Fibroblast of skin of right quadriceps (primary cell): ENCODE data around the gene IL21.
"Not testable (repeated sequence)": the region's sequence is repeated elsewhere in the genome, so short reads cannot be mapped to it uniquely, and the experiment has no call there.

Experiments used
- DNase-seq: peaks from one replicate; pipeline ENCODE4 v3.0.0-alpha.2; 2013

IL21 gene

DNA sequence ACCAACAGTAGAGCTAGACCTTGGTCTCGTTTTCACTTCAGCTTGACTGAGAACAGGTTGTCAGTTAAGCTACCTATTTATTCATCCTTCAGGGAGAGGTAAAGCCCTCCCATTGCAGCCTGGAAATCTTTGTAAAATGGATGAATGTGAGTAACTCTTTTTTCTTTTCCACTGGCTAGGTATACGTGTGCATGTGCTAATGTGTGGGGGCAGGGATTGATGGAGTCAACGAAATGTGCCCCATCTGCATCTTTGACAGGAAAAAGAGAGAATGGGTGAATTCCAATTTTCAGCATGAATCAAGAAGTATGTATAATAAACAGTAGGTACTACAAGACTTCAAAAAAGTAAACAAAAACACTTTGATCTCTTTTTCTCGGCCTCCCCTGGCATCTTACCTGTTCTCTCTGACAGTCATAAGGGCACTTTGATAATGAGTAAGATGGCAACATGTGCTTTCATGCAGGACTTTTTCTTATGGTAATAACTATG is at the start of gene IL21:
TSS of gene IL21 (minus strand) at position 51 of the 492 bp plus-strand sequence. CDS start 55 bp downstream, outside the sequence.
- DNase-seq, result no peak

DNA sequence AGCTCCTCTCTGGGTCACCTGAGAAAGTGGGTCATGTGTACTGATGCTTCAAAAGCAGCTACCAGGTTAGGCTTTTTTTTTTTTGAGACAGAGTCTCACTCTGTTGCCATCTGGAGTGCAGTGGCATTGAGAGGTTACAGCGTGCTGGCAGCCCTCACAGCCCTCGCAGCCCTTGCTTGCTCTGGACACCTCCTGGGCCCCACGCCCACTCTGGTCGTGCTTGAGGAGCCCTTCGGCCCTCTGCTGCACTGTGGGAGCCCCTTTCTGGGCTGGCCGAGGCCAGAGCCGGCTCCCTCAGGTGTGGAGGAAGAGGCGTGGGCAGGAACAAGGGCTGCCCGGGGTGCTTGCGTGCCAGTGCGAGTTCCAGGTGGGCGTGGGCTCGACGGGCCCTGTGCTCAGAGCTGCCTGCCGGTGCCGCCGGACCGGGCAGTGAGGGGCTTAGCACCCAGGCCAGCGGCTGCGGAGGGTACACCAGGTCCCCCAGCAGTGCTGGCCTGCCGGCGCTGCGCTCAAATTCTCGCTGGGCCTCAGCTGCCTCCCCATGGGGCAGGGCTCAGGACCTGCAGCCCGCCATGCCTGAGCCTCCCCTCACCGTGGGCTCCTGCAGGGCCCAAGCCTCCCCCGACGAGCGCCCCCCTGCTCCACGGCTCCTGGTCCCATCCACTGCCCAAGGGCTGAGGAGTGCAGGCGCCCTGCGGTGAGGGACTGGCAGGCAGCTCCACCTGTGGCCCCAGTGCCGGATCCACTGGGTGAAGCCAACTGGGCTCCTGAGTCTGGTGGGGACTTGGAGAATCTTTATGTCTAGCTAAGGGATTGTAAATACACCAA is 49.3 kb upstream of the IL21 start:
- no peak for DNase-seq

DNA sequence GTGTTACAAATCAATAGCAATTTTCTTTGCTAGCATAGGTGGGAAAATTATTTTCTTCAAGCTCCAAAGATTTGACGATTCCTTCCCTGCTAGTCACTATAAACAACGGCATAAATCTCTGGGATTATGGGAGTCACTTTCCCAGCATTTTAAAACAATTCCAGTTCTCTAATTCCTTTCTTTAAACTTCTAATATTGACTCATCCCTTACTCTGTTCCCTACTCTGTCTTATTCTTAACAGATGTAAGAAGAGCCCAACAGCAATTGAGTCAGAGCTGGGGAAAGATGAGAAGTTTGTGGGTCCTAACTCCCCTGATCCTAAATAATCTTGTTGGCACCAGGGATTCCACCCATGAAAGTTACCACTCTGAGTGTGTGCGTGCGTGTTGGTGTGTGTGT is 47.4 kb upstream of the IL21 start:
- DNase-seq, result peak; percentile 93

DNA sequence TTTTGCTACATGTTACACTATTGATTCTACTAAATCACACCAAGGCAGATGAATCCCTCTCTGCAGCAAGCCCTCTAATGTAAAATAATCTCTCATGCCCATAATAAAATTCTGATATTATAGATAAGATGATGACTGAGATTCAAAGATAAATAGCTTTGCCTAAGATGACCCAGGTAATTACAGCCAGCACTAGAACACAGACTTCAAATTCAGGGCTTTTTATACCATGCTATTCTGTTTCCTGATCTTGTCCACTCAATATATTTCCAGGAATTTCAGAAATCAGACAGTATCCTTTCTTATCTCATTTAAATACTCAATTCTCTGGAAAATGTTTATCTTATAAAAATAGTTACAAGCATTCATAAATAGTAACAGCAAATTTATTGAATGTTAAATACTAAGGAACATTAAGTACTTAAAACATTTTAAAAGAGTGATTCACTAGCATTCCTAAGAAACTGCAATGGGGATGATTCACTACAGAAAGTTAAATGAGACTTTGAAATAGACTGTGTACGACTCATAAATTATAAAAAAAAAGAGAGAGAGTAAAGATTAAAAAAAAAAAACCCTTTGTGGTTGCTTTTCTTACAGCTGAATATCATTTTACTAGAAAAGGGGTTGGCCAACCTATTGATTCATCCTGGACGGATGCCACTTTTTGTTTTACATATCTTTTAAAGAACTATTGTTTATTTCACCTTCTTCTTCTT is 45.8 kb upstream of the IL21 start:
- DNase-seq, result peak; percentile 98

DNA sequence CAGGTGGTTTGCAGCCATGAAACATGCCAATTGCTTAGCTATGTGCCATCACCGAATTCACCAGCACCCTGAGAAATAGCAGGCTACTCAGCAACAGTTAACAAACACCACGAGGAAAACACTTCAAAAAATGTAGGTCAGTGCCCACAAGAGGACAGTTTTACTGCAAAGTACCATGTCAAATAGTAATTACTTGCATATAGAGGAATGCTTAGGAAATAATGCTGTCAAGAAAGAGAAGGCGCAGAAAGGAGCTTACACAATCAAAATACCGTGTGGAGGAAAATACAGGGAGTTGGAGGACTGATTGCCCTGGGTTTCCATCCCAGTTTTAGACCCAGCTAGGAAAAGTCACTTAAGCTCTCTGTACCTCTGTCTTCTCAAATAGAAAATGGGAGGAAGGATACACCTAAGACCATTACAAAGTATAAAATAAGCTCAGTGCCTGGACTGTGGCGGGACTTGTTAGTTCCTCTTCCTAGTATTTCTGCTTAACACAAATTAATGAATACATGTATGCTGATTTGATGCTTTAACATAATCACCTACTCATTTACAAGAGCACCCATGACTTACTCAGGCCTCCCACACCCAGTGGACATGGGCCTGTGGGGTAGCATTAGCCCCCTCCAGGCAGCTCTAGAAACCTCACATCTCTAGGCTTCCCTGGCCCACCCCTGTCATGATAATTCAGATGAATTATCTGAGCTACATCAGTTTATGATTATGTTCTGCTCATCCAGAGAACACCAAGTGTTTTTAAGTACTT is 44.5 kb upstream of the IL21 start:
- DNase-seq, result peak; percentile 84

DNA sequence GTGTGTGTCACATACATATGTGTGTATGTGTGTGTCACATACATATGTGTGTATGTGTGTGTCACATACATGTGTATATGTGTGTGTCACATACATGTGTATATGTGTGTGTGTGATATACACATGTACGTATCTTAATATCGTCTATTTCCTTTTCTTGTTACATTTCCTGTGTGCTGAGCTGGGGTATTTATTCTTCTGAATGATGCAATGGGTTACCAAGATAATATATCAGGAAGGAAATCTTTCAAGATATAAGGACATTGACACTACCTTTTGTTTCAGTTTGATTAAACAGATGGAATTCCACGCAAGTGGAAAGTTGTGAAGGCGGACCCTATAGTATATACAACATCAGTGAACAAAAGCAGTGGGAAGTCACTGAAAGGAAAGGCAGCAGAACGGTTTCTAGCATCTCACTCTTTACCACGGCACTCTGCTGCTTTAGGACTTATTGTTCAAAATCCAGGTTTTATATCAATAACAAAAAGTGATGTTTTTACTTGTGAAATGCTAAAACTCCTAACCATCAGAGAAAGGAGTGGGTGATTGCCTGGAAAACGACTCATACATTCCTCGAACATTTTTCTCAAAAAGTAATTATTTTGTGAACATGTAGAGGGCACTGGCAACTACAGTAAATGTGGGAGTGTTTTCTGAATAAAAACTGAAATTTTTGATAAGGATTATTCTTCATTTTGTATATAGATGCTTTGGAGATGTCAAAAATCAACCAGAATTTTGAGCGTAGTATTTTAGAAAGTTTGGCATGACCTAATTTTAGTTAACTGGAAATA is 43.1 kb upstream of the IL21 start:
- DNase-seq, result peak; percentile 73

DNA sequence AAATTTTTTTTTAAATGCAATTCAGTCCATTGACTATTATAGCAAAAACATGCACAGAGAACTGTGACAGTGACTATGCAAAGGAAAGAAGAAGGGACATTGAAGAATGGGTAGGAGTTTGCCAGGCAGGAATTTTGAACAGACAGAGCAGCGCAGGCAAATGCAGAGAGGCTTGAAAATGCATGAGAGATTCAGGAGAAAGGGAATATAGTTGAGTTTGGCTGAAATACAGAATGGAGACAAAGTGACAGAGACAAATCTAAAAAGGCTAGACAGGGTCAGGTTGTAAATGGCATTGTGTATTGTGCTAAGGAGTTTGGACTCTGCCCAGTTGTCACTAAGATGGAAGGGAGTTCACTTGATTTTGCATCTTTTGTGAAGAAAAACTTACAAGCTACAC is 42.4 kb upstream of the IL21 start:
- DNase-seq, result no peak

DNA sequence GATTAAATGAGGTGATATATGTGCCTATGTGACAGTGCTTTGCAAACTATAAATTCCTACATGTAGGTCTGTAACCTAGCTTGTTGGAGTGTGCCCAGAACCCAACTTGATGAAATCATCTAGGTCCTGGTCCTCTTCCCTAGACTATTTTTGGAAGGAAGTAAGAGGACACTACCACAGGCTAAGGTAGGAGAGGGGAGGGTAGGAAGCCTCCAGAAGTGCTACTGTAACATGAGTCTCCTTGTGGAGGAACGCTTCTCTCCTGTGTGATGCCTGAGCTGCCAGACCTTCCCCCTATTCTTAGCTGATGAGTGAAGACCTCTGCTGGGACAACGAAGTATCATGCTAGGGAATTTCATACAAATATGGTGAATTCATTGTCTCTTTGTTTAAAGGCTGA is 41.8 kb upstream of the IL21 start:
- peak; percentile 35 for DNase-seq

DNA sequence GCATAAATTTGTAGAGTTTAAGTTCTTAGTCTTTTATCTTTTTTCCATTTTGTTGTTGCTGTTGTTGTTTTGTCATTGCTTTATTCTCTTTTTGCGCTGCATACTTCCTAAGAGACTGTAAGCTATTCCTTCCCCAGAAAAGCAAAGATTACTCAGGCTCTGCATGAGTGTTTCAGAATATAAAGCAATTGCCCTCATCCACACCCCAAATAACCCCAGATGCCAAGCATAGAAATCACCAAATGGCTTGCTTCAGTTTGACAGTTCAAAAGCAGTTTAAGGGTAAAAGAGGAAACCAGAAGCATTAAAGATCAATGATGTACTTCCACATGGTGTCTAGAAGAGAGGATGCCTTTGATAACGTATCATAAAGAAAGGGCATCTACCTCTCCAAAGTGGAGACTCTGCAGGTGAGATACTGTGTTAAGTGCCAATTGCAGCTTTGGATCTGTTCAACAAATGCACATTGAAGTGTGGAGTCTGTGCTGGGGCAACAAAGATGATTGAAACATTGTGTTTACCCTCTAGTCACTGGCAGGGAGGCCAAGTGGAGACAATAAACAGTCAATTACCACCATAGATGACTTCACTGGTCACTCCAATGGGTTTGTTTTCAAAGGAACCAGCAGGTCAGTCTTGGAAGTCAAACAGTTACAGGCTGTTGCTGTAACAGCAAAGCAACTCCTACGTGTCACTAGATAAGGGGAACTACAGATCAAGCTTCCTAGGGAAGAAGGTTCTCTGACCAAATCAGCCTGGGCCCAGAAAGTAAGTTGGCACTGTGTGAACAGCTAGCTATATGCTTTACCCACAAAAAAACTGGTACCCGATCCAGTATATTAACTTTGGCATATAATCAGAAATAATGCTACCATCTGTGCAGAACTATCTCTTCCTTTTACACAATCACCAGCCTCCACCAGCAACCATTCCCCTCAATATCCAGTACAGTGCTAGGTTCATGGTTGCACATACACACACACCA is 40.6 kb upstream of the IL21 start:
- DNase-seq, result peak; percentile 18

DNA sequence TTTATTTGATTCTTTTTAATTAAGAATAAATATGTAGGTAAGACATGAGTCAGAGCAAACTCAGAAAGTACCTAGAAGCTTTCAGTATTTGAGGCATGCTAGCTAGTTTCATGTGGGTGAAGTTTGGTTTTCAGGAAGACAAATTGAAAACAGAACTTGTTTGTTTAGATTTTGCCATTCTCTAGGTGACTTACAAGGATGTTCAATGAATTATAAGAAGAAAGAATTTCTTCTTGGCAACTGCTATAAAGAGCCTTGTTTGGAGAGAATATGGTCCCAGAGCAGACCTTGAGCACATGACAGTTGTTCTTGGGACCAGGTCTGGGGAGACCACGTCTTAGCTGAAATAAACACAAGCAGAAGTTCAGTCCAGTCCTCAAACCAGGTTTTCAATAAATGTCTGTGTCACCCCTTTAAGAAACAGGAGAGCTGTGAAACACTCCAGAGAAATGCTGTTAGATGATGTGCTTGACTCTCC is 38.0 kb upstream of the IL21 start:
- no peak for DNase-seq

DNA sequence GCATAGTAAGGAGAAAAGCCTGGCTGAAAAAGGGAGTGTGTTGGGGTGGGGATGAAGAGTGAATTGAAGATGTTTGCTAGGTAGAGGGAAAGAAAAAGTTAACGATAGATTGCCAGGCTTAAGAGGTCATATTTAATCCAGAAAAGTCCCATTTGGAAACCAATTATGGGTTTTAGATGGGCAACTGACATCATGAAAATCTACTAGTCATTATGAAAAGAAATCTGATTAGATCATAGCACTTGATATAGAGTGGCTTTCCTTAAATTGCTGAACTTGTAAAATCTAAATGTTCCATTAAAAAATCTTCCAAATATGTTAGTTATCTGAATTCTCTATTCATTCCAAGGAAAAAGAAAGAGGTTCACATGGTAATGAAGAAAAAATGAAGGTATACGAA is 37.5 kb upstream of the IL21 start:
- DNase-seq, result no peak

DNA sequence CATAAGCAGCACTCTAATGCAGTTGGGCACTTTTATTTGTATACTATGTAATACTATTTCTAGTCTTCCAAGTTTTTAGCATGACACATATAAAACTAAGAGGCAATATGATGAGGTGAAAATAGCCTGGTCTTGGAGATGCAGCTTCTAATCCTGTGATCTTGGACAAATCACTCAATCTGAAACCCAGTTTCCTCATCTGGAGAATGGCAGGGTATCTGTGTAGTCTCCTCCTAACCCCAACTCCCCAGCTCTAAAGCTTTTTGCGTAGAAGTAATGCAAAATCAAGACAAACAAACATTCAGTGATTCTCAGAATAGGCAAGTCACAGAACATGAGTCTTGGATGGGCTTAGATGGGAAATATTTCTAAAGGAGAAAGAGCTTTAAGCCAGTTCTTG is 36.7 kb upstream of the IL21 start:
- DNase-seq, result no peak

DNA sequence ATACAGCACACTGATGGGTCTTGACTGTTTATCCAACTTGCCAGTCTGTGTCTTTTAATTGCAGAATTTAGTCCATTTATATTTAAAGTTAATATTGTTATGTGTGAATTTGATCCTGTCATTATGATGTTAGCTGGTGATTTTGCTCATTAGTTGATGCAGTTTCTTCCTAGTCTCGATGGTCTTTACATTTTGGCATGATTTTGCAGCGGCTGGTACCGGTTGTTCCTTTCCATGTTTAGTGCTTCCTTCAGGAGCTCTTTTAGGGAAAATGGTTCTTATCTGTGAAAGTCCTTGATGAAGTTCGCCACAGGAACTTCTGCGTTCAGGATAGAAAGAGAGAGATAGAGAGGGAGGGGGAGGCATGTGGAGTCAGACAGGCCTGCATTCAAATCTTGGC is 35.7 kb upstream of the IL21 start:
- DNase-seq, result not testable (repeated sequence)

DNA sequence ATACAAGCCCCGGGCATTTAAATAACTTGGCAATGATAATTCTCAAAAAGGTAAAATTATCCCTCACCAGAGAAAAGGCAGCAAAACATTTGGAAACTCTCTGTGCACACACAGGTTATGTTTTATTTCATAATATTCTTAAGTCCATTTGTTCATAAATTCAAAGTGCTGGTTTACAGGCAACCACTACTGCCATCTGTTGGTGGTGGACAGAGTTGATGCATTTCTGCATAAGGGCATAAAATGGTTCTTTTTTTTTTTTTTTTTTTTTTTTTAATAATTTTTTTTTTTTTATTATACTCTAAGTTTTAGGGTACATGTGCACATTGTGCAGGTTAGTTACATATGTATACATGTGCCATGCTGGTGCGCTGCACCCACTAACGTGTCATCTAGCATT is 31.5 kb upstream of the IL21 start:
- peak; percentile 59 for DNase-seq

DNA sequence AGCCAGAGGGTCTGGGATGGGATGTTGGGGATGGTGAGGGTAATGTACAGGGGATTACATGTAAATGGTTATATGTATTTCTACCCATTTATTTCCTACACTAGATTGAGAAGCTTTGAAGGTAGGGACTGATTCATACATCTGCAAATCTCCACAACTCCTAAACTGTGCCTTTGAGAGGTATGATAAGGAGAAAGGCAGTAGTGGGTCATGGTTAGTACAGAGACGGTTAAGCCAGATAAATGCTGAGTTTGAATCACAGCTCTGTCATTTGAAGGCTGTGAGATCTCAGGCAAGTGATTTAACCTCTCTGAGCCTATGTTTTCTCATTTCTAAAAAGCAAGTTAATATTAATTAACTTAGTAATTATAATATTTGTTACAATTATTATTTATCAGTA is 29.3 kb upstream of the IL21 start:
- DNase-seq, result no peak

DNA sequence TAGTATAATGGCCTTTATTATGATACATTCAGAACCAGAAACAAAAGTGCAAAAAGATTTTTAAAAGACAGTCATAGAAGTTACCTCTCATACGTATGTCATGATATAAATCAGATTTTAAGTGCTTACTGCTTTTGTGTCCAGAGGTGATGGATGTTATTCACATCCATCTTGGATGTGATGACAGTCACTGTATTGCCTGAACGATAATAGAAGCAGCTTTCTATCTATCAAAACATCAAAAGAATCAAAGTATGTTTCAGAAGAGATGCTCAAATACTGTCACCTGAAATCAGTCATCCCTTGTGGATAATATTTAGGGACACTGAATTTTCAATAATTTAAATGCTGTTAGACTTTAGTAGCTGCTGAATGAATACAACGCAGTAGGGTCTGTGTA is 26.8 kb upstream of the IL21 start:
- DNase-seq, result no peak

DNA sequence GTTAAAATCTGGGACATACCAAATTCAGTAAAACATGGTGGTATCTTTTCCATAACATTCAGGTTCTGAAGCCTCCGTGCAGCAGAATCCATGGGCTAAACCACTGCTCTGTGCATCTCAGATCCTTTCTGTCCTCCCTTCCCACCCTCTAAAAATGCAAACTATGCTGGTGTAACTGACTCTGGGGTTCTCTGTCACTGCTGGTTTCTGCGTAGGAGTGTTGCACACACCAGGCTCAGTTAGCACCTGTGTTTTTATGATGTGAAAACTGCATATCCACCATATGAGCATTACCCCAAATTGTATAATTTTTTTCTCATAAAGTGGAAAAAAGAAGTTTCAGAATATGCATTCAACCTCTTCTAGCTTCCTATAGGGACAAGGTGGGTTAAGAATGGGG is 22.4 kb upstream of the IL21 start:
- DNase-seq, result no peak

DNA sequence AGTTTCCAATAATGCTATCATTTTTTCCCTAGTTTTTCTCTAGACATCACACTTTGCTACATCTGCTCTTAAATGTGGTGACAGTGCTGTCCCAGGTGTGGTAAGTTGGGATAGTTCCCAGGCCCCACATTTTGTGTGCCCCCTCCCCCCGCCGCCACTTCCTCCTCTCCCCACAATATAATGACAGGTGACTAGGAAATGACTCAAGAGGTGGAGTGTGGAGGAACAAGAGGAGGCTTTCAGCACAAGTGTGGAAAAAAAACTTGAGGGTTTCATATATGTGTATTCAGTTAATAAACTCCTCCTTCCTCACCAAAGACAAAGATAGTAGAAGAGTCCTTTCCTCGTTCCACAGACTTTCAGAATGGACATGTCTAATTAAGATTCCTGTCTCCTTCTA is 18.3 kb upstream of the IL21 start:
- no peak for DNase-seq

DNA sequence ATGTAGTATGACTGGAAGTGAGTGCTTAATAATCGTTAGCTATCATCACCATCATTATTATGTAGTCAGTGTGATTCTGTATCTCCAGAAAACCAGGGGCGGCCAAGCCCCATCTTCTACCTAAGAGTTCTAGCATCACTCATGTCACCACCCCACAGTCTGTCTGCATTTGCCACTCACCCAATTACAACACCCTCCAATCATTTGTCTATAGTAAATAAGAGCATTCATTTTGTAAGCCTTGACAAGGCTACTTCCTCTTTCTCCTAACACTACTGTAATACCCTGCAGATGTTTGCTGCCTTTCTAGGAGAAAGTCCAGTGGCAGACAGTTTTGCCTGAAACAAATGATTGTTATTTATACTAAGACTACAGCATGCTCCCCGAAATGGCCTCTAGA is 15.8 kb upstream of the IL21 start:
- DNase-seq, result no peak

DNA sequence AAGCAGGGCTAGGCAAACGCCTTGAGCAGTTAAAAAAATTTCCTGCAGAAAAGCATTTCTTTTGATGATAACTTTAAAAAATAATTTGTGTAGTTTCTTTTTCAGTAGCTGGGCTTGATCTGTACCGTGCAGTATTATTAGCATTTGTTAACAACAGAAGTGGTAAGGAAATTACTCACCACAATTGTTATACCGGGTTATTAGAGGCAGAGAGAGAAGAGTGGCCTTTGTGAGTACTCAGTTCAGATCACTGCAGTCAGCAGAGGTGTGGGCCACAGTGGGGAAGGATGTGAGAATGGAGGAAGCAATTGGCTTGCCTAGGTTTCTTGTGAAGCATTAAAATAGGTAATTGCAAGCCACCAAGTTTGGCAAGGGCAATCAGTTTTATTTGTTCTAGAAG is 14.3 kb upstream of the IL21 start:
- no peak for DNase-seq

DNA sequence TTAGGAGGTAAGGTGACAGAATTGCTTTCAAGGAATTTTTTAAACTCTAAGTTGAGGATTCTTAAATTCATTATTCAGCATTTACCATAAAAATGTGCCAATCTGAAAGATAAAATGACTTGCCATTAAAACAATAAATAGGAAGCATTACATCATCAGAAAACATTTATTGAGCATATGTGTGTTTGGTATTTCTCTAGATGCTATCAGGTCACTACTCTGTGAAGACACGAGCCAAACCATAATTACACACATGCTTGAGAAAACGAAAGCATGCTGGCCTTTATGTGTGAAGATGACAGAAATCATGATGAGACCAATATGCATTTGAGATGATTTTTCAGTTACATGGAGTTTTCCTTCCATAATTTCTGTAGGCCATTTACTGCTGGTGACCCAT is 12.3 kb upstream of the IL21 start:
- peak; percentile 37 for DNase-seq
